Neural cell (in vitro differentiated cells): ENCODE results near the gene ARID3A. TPM values are rescaled to one million over a fixed set of nuclear protein-coding genes. Genes with fewer than 3 reads are reported as not detected.

Experiments
- H2AFZ ChIP-seq: fragments of 200-600, 300-800 bp; sonication (generic), shearing (Covaris generic); 2 replicates; pipeline ENCODE4 v1.6.0; 2014; ENCODE audit warnings: low read depth, mild to moderate bottlenecking, antibody characterized with exemption, low read length, moderate library complexity
- H3F3A ChIP-seq: fragments of 200-600 bp; shearing (Covaris generic); 2 replicates; pipeline ENCODE4 v1.6.1; 2016; ENCODE audit warnings: mild to moderate bottlenecking, moderate library complexity, mixed read lengths, antibody characterized with exemption, low read length; ENCODE audit not compliant: insufficient read depth, poor library complexity, severe bottlenecking
- H3K27ac ChIP-seq: fragments of 200-600, 300-800 bp; sonication (generic), shearing (Covaris generic); 2 replicates; pipeline ENCODE4 v1.5.1; 2014; ENCODE audit warnings: mild to moderate bottlenecking, low read length, moderate library complexity
- H3K27me3 ChIP-seq: fragments of 300-800, 200-600 bp; sonication (generic), shearing (Covaris generic); 2 replicates; pipeline ENCODE4 v1.6.0; 2014; ENCODE audit warnings: mild to moderate bottlenecking, low read depth, low read length, moderate library complexity; ENCODE audit not compliant: insufficient read depth
- H3K36me3 ChIP-seq: fragments of 300-800, 200-600 bp; sonication (generic), shearing (Covaris generic); 2 replicates; pipeline ENCODE4 v1.5.1; 2014; ENCODE audit warnings: mild to moderate bottlenecking, antibody characterized with exemption, low read length, moderate library complexity; ENCODE audit not compliant: insufficient read depth
- H3K4me2 ChIP-seq: fragments of 300-800, 200-600 bp; sonication (generic), shearing (Covaris generic); 2 replicates; pipeline ENCODE4 v1.6.0; 2014; ENCODE audit warnings: mild to moderate bottlenecking, low read length
- H3K4me3 ChIP-seq: fragments of 300-800, 200-600 bp; sonication (generic), shearing (Covaris generic); 2 replicates; pipeline ENCODE4 v1.5.1; 2014; ENCODE audit warnings: mild to moderate bottlenecking, low read length, moderate library complexity
- H3K79me2 ChIP-seq: fragments of 200-600 bp; shearing (Covaris generic); replicated peaks from 2 replicates; pipeline ENCODE4 v1.6.0; 2014; ENCODE audit warnings: mild to moderate bottlenecking, low read length, moderate library complexity; ENCODE audit not compliant: insufficient read depth
- H3K9ac ChIP-seq: fragments of 300-800, 200-600 bp; sonication (generic), shearing (Covaris generic); 2 replicates; pipeline ENCODE4 v1.6.1; 2016; ENCODE audit warnings: mild to moderate bottlenecking, low read length, mixed read lengths
- H3K9me2 ChIP-seq: fragments of 200-600 bp; shearing (Covaris generic); 2 replicates; pipeline ENCODE4 v1.6.1; 2016; ENCODE audit warnings: mild to moderate bottlenecking, low read length, mixed read lengths; ENCODE audit not compliant: insufficient read depth
- H3K9me3 ChIP-seq: fragments of 200-600, 300-800 bp; sonication (generic), shearing (Covaris generic); 2 replicates; pipeline ENCODE4 v1.6.1; 2016; ENCODE audit warnings: mild to moderate bottlenecking, mixed run types, low read length, moderate library complexity, mixed read lengths
- H4K20me1 ChIP-seq: fragments of 200-600 bp; shearing (Covaris generic); 2 replicates; pipeline ENCODE4 v1.6.1; 2016; ENCODE audit warnings: mild to moderate bottlenecking, mixed run types; ENCODE audit not compliant: insufficient read depth
- EP300 ChIP-seq: fragments of 450-650 bp; conservative IDR thresholded peaks from 2 replicates; pipeline ENCODE4 v1.6.1; 2014; ENCODE audit warnings: antibody characterized with exemption, mild to moderate bottlenecking, moderate library complexity; ENCODE audit not compliant: poor library complexity, severe bottlenecking
- EZH2 ChIP-seq: fragments of 200-600, 300-800 bp; shearing (Covaris generic), sonication (generic); IDR thresholded peaks from 2 replicates; pipeline ENCODE4 v1.6.1; 2014; ENCODE audit warnings: antibody characterized with exemption, low read length, borderline replicate concordance, mild to moderate bottlenecking; ENCODE audit not compliant: insufficient read depth, poor library complexity, severe bottlenecking
- MXI1 ChIP-seq: fragments of 450-650 bp; conservative IDR thresholded peaks from 2 replicates; pipeline ENCODE4 v1.6.1; 2014; ENCODE audit warnings: antibody characterized with exemption, mild to moderate bottlenecking; ENCODE audit not compliant: poor library complexity, severe bottlenecking
- POLR2AphosphoS5 ChIP-seq: IDR thresholded peaks from 2 replicates; pipeline ENCODE4 v1.6.1; 2012
- RAD21 ChIP-seq: fragments of 450-650 bp; conservative IDR thresholded peaks from 2 replicates; pipeline ENCODE4 v1.6.1; 2014; ENCODE audit warnings: antibody characterized with exemption, mild to moderate bottlenecking, moderate library complexity
- SMC3 ChIP-seq: fragments of 450-650 bp; conservative IDR thresholded peaks from 2 replicates; pipeline ENCODE4 v1.6.1; 2014; ENCODE audit warnings: antibody characterized with exemption, mild to moderate bottlenecking, moderate library complexity; ENCODE audit not compliant: poor library complexity
- TAF1 ChIP-seq: IDR thresholded peaks from 2 replicates; pipeline ENCODE4 v1.6.1; 2012; ENCODE audit warnings: low read depth
- polyA plus RNA-seq: library from polyadenylated mRNA; depleted of rRNA; stranded (reverse); fragments of >200 nt; gene quantifications from 2 replicates; pipeline ENCODE4 v1.2.3, GENCODE V29; 2014
- TF ChIP-seq, protein P1 (sequence below): IDR thresholded peaks from 2 replicates; pipeline ENCODE4 v1.6.1; 2012; ENCODE audit warnings: borderline replicate concordance
- TF ChIP-seq, protein P2 (sequence below): fragments of 450-650 bp; IDR thresholded peaks from 2 replicates; pipeline ENCODE4 v1.5.1; 2014; ENCODE audit warnings: antibody characterized with exemption, mild to moderate bottlenecking, moderate library complexity; ENCODE audit not compliant: poor library complexity, severe bottlenecking

The ARID3A gene
- polyA plus RNA-seq, 1 donor from 2014 or later, result 11.4 TPM

DNA sequence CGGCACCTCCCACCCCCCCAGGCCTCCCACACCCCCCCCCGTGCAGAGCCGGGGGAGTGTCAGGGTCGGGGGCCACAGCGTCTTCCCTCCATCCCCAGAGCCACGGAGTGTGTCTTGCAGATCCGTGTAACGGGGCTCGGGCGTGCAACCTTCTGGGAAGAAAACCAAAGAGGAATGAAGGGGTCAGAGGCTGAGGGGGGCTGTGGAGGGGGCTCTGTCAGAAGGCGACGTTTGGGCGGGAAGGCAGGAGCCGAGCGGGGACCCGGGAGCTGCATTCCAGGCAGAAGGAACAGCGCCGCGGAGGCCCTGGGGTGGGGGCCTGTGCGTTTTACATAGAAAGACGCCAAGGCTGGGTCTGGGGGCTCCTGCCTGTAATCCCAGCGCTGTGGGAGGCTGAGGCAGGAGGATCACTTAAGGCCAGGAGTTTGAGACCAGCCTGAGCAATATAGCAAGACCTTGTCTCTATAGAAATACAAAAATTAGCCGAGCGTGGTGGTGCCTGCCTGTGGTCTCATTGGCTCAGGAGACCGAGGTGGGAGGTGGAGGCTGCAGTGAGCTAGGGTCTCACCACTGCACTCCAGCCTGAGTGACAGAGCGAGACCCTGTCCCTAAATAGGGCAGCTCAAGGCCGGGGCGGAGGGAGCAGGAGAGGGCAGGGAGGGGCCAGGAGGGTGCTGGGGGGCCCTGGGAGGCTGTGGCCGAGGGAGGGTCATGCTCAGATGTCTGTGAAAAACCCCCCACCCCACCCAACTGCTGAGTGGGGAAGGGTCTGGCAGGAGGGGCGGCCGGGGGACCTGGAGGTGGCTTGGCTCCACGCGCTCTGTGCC is 27.8 kb downstream of the ARID3A start:
- no peak overlapping the region for H3K27ac ChIP-seq
- no peaks in the 10 kb centered on the region for H3K27me3 ChIP-seq
- H3K79me2 ChIP-seq, result no peaks in the 10 kb centered on the region
- no peak overlapping the region for H3K4me3 ChIP-seq
- TF ChIP-seq, protein P1, sequence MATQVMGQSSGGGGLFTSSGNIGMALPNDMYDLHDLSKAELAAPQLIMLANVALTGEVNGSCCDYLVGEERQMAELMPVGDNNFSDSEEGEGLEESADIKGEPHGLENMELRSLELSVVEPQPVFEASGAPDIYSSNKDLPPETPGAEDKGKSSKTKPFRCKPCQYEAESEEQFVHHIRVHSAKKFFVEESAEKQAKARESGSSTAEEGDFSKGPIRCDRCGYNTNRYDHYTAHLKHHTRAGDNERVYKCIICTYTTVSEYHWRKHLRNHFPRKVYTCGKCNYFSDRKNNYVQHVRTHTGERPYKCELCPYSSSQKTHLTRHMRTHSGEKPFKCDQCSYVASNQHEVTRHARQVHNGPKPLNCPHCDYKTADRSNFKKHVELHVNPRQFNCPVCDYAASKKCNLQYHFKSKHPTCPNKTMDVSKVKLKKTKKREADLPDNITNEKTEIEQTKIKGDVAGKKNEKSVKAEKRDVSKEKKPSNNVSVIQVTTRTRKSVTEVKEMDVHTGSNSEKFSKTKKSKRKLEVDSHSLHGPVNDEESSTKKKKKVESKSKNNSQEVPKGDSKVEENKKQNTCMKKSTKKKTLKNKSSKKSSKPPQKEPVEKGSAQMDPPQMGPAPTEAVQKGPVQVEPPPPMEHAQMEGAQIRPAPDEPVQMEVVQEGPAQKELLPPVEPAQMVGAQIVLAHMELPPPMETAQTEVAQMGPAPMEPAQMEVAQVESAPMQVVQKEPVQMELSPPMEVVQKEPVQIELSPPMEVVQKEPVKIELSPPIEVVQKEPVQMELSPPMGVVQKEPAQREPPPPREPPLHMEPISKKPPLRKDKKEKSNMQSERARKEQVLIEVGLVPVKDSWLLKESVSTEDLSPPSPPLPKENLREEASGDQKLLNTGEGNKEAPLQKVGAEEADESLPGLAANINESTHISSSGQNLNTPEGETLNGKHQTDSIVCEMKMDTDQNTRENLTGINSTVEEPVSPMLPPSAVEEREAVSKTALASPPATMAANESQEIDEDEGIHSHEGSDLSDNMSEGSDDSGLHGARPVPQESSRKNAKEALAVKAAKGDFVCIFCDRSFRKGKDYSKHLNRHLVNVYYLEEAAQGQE, result no peak
- TF ChIP-seq EP300, result no peak
- TF ChIP-seq POLR2AphosphoS5, result no peak
- no peak for TF ChIP-seq EZH2
- TF ChIP-seq SMC3, result no peak
- H3K9me3 ChIP-seq, result no peaks in the 10 kb centered on the region
- no peak overlapping the region for H3K9ac ChIP-seq
- no peak overlapping the region for H2AFZ ChIP-seq
- no peaks in the 10 kb centered on the region for H3K9me2 ChIP-seq
- no peaks in the 10 kb centered on the region for H3F3A ChIP-seq
- no peak overlapping the region for H3K4me2 ChIP-seq
- H3K36me3 ChIP-seq, result no peaks in the 10 kb centered on the region
- no peaks in the 10 kb centered on the region for H4K20me1 ChIP-seq

DNA sequence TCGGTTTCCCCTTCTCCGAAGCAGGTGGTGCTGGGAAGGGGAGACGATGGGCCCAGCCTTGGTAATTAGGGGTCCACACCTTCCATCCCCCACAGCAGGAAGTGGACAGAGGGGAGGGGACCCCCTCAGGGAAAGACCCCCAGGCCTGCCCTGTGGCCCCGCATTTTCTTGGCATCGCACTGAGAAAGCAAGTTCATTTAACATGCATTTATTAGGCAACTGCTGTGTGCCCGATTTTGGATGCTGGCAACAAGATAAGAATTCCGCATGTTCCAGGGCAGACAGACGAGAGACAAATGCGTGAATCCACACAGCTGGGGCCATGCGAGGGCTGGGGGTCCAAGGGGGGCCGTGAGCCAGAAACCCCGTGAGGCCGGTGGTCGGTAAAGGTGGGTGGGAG is 28.4 kb downstream of the ARID3A start:
- H2AFZ ChIP-seq, result no peak overlapping the region
- no peaks in the 10 kb centered on the region for H4K20me1 ChIP-seq
- H3K9ac ChIP-seq, result no peak overlapping the region
- TF ChIP-seq RAD21 (no peak), TAF1 (no peak), POLR2AphosphoS5 (no peak), EZH2 (no peak), MXI1 (no peak), EP300 (no peak), SMC3 (no peak)
- TF ChIP-seq, protein P1, result no peak
- TF ChIP-seq, protein P2, sequence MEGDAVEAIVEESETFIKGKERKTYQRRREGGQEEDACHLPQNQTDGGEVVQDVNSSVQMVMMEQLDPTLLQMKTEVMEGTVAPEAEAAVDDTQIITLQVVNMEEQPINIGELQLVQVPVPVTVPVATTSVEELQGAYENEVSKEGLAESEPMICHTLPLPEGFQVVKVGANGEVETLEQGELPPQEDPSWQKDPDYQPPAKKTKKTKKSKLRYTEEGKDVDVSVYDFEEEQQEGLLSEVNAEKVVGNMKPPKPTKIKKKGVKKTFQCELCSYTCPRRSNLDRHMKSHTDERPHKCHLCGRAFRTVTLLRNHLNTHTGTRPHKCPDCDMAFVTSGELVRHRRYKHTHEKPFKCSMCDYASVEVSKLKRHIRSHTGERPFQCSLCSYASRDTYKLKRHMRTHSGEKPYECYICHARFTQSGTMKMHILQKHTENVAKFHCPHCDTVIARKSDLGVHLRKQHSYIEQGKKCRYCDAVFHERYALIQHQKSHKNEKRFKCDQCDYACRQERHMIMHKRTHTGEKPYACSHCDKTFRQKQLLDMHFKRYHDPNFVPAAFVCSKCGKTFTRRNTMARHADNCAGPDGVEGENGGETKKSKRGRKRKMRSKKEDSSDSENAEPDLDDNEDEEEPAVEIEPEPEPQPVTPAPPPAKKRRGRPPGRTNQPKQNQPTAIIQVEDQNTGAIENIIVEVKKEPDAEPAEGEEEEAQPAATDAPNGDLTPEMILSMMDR, result no peak
- H3K79me2 ChIP-seq, result no peaks in the 10 kb centered on the region
- no peaks in the 10 kb centered on the region for H3F3A ChIP-seq
- no peak overlapping the region for H3K27ac ChIP-seq
- no peak overlapping the region for H3K4me3 ChIP-seq
- H3K27me3 ChIP-seq, result no peaks in the 10 kb centered on the region
- H3K4me2 ChIP-seq, result no peak overlapping the region
- H3K36me3 ChIP-seq, result no peaks in the 10 kb centered on the region
- no peaks in the 10 kb centered on the region for H3K9me2 ChIP-seq
- no peaks in the 10 kb centered on the region for H3K9me3 ChIP-seq
